A673 (cell line): ENCODE data around the gene TBCA. TPM values are rescaled to one million over a fixed set of nuclear protein-coding genes. Genes with fewer than 3 reads are reported as not detected.

Source experiments
- BruUV-seq: library from RNA; stranded (reverse); fragments of 400-500 nt; replicated peaks from 2 replicates; lab custom pipeline; 2021; lab: Mats Ljungman, UMichigan
- CTCF ChIA-PET: fragments of 300-600 bp; sonication (Branson Sonifier 250); formaldehyde crosslinking; loops from one replicate; lab custom pipeline; 2022; ENCODE audit warnings: antibody characterized with exemption; lab: Charles Lee
- POLR2A ChIA-PET: fragments of 300-600 bp; sonication (Branson Sonifier 250); formaldehyde crosslinking; loops from one replicate; lab custom pipeline; 2022; ENCODE audit warnings: antibody characterized with exemption; ENCODE audit not compliant: low non-redundant PET; lab: Charles Lee
- DNase-seq: peaks from one replicate; pipeline ENCODE4 v3.0.0-alpha.2; 2015; ENCODE audit warnings: low spot score
- H3K27ac ChIP-seq: fragments of 200-600 bp; sonication (generic); 2 replicates; pipeline ENCODE4 v1.5.1; 2016; ENCODE audit warnings: mixed run types, low read depth, mild to moderate bottlenecking, mixed read lengths, antibody characterized with exemption, low read length; ENCODE audit not compliant: poor library complexity, severe bottlenecking
- H3K27me3 ChIP-seq: fragments of 200-600 bp; sonication (generic); replicated peaks from 2 replicates; pipeline ENCODE4 v1.6.1; 2017; ENCODE audit warnings: mixed run types, low read depth, mild to moderate bottlenecking, mixed read lengths, antibody characterized with exemption, low read length; ENCODE audit not compliant: insufficient read depth, poor library complexity
- H3K36me3 ChIP-seq: fragments of 200-600 bp; sonication (generic); 2 replicates; pipeline ENCODE4 v1.6.1; 2016; ENCODE audit warnings: mixed run types, mild to moderate bottlenecking, mixed read lengths, antibody characterized with exemption, low read length; ENCODE audit not compliant: insufficient read depth, poor library complexity, severe bottlenecking
- H3K4me1 ChIP-seq: fragments of 200-600 bp; sonication (generic); 2 replicates; pipeline ENCODE4 v1.6.1; 2017; ENCODE audit warnings: mixed run types, mild to moderate bottlenecking, mixed read lengths, antibody characterized with exemption, low read length; ENCODE audit not compliant: insufficient read depth, poor library complexity, severe bottlenecking
- H3K4me3 ChIP-seq: fragments of 200-600 bp; sonication (generic); 2 replicates; pipeline ENCODE4 v1.5.1; 2016; ENCODE audit warnings: low read depth, mixed run types, mild to moderate bottlenecking, mixed read lengths, low read length; ENCODE audit not compliant: poor library complexity, severe bottlenecking
- H3K9me3 ChIP-seq: fragments of 200-600 bp; sonication (generic); 2 replicates; pipeline ENCODE4 v1.6.1; 2016; ENCODE audit warnings: mixed run types, low read depth, mild to moderate bottlenecking, mixed read lengths, antibody characterized with exemption, low read length; ENCODE audit not compliant: poor library complexity, severe bottlenecking
- EZH2 ChIP-seq: fragments of 200-600 bp; sonication (generic); IDR thresholded peaks from 2 replicates; pipeline ENCODE4 v1.6.1; 2017; ENCODE audit warnings: borderline replicate concordance, low read depth, mild to moderate bottlenecking, mixed read lengths, antibody characterized with exemption, low read length; ENCODE audit not compliant: poor library complexity, severe bottlenecking
- intact Hi-C: fragments of 100-400 bp; cut with micrococcal nuclease; formaldehyde crosslinking; loops from one replicate; pipeline ENCODE4 v1.10.0; 2022; ENCODE audit not compliant: unreplicated experiment
- total RNA-seq: library from RNA; stranded (reverse); gene quantifications from 2 replicates; pipeline ENCODE4 v1.2.3, GENCODE V29; 2021
- TF ChIP-seq, protein P1 (sequence below): fragments of 300-800, 200-600 bp; sonication (generic); conservative IDR thresholded peaks from 2 replicates; pipeline ENCODE4 v1.5.1; 2017; ENCODE audit warnings: low read depth, mild to moderate bottlenecking, antibody characterized with exemption, low read length, moderate library complexity, mixed read lengths

Gene TBCA
- total RNA-seq, 1 experiment from 2014 or later, result 297 TPM

- CTCF ChIA-PET, result no interaction called here
- Histone ChIP-seq H3K9me3 (no peaks in the 10 kb centered on the region), H3K4me1 (no peaks in the 10 kb centered on the region), H3K4me3 (no peak overlapping the region), H3K36me3 (no peaks in the 10 kb centered on the region), H3K27ac (no peak overlapping the region), H3K27me3 (peaks cover 20% of the 10 kb centered on the region)
- BruUV-seq, result no TSS peak
- POLR2A ChIA-PET, result no interaction called here
- no peak for DNase-seq
- TF ChIP-seq EZH2, result no peak
- TF ChIP-seq, protein P1, sequence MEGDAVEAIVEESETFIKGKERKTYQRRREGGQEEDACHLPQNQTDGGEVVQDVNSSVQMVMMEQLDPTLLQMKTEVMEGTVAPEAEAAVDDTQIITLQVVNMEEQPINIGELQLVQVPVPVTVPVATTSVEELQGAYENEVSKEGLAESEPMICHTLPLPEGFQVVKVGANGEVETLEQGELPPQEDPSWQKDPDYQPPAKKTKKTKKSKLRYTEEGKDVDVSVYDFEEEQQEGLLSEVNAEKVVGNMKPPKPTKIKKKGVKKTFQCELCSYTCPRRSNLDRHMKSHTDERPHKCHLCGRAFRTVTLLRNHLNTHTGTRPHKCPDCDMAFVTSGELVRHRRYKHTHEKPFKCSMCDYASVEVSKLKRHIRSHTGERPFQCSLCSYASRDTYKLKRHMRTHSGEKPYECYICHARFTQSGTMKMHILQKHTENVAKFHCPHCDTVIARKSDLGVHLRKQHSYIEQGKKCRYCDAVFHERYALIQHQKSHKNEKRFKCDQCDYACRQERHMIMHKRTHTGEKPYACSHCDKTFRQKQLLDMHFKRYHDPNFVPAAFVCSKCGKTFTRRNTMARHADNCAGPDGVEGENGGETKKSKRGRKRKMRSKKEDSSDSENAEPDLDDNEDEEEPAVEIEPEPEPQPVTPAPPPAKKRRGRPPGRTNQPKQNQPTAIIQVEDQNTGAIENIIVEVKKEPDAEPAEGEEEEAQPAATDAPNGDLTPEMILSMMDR, result no peak
- intact Hi-C loops, result no loop called here
These were observed 113.5 kb downstream of the TBCA start for GRCh38 chr5:77662635-77663034.

GRCh38 chr5:77658662-77659061 lies 117.5 kb downstream of the TBCA start:
- Histone ChIP-seq H3K27ac (no peak overlapping the region), H3K4me1 (no peaks in the 10 kb centered on the region), H3K9me3 (no peaks in the 10 kb centered on the region), H3K27me3 (peaks cover 42% of the 10 kb centered on the region), H3K36me3 (no peaks in the 10 kb centered on the region), H3K4me3 (no peak overlapping the region)
- POLR2A ChIA-PET, result no interaction called here
- intact Hi-C loops, result no loop called here
- no TSS peak for BruUV-seq
- no peak for DNase-seq
- CTCF ChIA-PET, result no interaction called here
- TF ChIP-seq EZH2, result no peak
- TF ChIP-seq, protein P1, result no peak

DNA sequence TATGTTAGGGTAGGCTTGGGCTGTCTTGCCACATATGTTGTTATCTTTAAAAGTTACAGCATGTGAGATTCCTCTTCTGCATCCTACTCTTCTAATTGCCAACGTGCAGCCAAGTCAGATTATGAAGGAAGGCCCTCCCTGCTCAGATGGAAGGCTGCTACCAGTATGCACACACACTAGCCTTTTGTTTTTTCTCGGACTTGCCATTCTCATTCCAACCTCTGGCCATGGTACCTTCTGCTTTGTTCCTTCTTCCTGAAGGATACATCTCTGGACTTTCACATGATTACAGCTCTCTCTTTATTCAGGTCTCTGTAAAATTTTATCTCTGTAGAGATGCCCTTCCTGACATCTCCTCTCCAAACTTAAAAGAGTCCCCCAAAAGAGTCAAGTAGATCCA lies 124.8 kb downstream of the TBCA start:
- no peak for TF ChIP-seq EZH2
- TF ChIP-seq, protein P1, result no peak
- Histone ChIP-seq H3K27ac (no peak overlapping the region), H3K4me3 (no peak overlapping the region), H3K27me3 (peaks cover 93% of the 10 kb centered on the region), H3K4me1 (no peaks in the 10 kb centered on the region), H3K9me3 (no peaks in the 10 kb centered on the region), H3K36me3 (no peaks in the 10 kb centered on the region)
- CTCF ChIA-PET, result no interaction called here
- no peak for DNase-seq
- BruUV-seq, result no TSS peak
- intact Hi-C loops, result no loop called here
- POLR2A ChIA-PET, result no interaction called here
